ENCODE measurements around the gene SCN5A.
"Not testable (repeated sequence)": the region's sequence is repeated elsewhere in the genome, so short reads cannot be mapped to it uniquely, and the experiment has no call there.

GRCh38 chr3:38566794-38567193, 82.7 kb downstream of the SCN5A start:
- TF ChIP-seq POLR2A (IDR thresholded peaks at IDR 0.05; ENCODE audit: low read depth); CTCF (IDR thresholded peaks at IDR 0.05); POLR2AphosphoS5 (IDR thresholded peaks at IDR 0.05): not testable (repeated sequence)
